NB4 (cell line): Measurements from ENCODE around the gene MGMT.

ENCODE experiments used
- DNase-seq: peaks from one replicate; pipeline ENCODE4 v3.0.0; 2010; ENCODE audit warnings: low read depth
- H3K4me3 ChIP-seq: one replicate; pipeline ENCODE4 v1.5.1; 2011; ENCODE audit warnings: mild to moderate bottlenecking, low read depth, low read length, moderate library complexity
- CTCF ChIP-seq: IDR thresholded peaks from one replicate; pipeline ENCODE4 v1.5.1; 2012; ENCODE audit warnings: low read depth, low read length
- MYC ChIP-seq: IDR thresholded peaks from 2 replicates; pipeline ENCODE4 v1.6.1; 2011; ENCODE audit warnings: low read depth, low read length
- POLR2A ChIP-seq: IDR thresholded peaks from 2 replicates; pipeline ENCODE4 v1.6.1; 2011; ENCODE audit warnings: mild to moderate bottlenecking; ENCODE audit not compliant: insufficient read length; ENCODE audit errors: extremely low read depth
- TF ChIP-seq, protein P1 (sequence below): IDR thresholded peaks from 2 replicates; pipeline ENCODE4 v1.6.1; 2011; ENCODE audit warnings: low read depth, low read length

MGMT gene

DNA sequence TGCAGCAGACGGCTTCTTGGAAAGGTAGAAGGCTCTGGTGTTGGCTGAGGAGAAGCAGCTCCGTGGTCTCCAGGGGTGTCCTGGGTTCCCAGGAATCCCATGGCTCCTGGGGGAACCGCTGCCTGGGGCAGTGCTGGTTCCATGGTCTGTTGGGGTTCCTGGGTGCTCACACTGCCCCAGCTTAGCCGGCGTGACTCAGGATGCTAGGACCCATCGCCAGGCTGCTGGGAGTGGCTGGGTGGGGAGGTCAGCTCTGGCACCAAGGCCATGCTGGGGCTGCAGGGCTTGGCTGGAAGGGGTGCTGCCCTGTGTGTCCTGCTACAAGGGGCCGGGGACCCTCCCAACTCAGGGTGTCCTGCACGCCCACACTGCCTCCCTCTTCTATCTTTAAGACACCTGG lies 9.4 kb downstream of the MGMT start:
- TF ChIP-seq POLR2A (no peak), CTCF (no peak), MYC (no peak)
- TF ChIP-seq, protein P1, sequence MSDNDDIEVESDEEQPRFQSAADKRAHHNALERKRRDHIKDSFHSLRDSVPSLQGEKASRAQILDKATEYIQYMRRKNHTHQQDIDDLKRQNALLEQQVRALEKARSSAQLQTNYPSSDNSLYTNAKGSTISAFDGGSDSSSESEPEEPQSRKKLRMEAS: no peak
- no peak for DNase-seq
- H3K4me3 ChIP-seq: no peak overlapping the region

- no peak for DNase-seq
- TF ChIP-seq, protein P1: no peak
- TF ChIP-seq CTCF (no peak), MYC (no peak), POLR2A (no peak)
- H3K4me3 ChIP-seq: no peak overlapping the region
Observed at GRCh38 chr10:129477051-129477450, 10.0 kb downstream of the MGMT start.

GRCh38 chr10:129481641-129482040 lies 14.6 kb downstream of the MGMT start:
- H3K4me3 ChIP-seq: no peak overlapping the region
- no peak for TF ChIP-seq MYC
- TF ChIP-seq, protein P1: no peak
- no peak for TF ChIP-seq CTCF
- TF ChIP-seq POLR2A: no peak
- no peak for DNase-seq

- no peak for TF ChIP-seq CTCF
- no peak for TF ChIP-seq POLR2A
- no peak for TF ChIP-seq MYC
- TF ChIP-seq, protein P1: no peak
- no peak for DNase-seq
- H3K4me3 ChIP-seq: no peak overlapping the region
Observed at GRCh38 chr10:129483430-129484010, 16.5 kb downstream of the MGMT start.

DNA sequence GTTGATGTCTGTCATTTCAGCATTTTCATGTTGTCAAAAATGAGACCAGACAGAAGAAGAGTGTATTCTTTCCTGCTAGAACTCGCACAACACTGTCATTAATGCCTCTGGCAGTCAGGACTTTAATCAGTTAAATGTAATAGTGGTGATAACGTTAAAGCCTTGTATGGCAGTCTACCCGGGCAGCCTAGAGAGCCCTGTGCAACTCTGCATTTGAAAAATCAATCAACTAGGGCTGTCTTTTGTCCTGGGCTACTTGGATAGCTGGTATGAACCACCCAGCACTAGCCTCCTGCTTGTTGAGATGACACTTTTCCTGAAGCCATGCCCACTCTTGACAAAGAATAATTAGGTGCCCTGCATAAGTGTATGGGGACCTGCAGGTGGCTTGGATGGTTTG lies 19.8 kb downstream of the MGMT start:
- no peak overlapping the region for H3K4me3 ChIP-seq

More for the DNA sequence above, 19.8 kb downstream of the MGMT start:
- DNase-seq: no peak
- TF ChIP-seq MYC: no peak
- TF ChIP-seq POLR2A: no peak
- TF ChIP-seq, protein P1: no peak
- no peak for TF ChIP-seq CTCF
